GM10266 (cell line): ENCODE data around the gene RPL18A.

Source experiments
- DNase-seq: peaks from one replicate; pipeline ENCODE4 v3.0.0; 2012; ENCODE audit errors: extremely low spot score
- CTCF ChIP-seq: IDR thresholded peaks from 2 replicates; pipeline ENCODE4 v1.5.1; 2012; ENCODE audit warnings: mild to moderate bottlenecking, low read depth; ENCODE audit not compliant: control insufficient read depth, insufficient read depth; ENCODE audit errors: missing control alignments

RPL18A gene

GRCh38 chr19:17902701-17903100 lies 43.0 kb downstream of the RPL18A start:
- no peak for TF ChIP-seq CTCF

GRCh38 chr19:17908244-17908643 lies 48.5 kb downstream of the RPL18A start:
- no peak for TF ChIP-seq CTCF
- no peak for DNase-seq

More at GRCh38 chr19:17902701-17903100, 43.0 kb downstream of the RPL18A start:
- DNase-seq: no peak

GRCh38 chr19:17909003-17909732 lies 49.5 kb downstream of the RPL18A start:
- no peak for TF ChIP-seq CTCF
- DNase-seq: no peak

- DNase-seq: no peak
- TF ChIP-seq CTCF: no peak
Measured at GRCh38 chr19:17910791-17911360, 51.2 kb downstream of the RPL18A start.
